GM12878 (cell line): Measurements from ENCODE around the gene HEYL.

Experiments used
- CHD1 ChIP-seq: IDR thresholded peaks from 2 replicates; pipeline ENCODE4 v1.6.1; 2012; ENCODE audit warnings: low read depth, low read length, improper control_type of control experiment
- CTCF ChIP-seq, 3 experiments: IDR thresholded peaks in 2 of 3; conservative IDR thresholded peaks in 1 of 3; 2 replicates each; pipeline ENCODE4 v1.5.1; 2011; ENCODE audit warnings: low read depth in 3 of 3, low read length in 3 of 3, mild to moderate bottlenecking in 3 of 3, control low read depth in 2 of 3, moderate library complexity in 2 of 3, inconsistent platforms in 1 of 3, mixed read lengths in 1 of 3; ENCODE audit not compliant: control insufficient read depth in 2 of 3, insufficient read depth in 1 of 3; ENCODE audit errors: extremely low read depth in 1 of 3
- ESRRA ChIP-seq: IDR thresholded peaks from 2 replicates; pipeline ENCODE4 v1.6.1; 2012; ENCODE audit warnings: mild to moderate bottlenecking, low read length, improper control_type of control experiment
- EZH2 ChIP-seq: IDR thresholded peaks from 2 replicates; pipeline ENCODE4 v1.6.1; 2012; ENCODE audit warnings: low read depth, mild to moderate bottlenecking, control low read depth, inconsistent platforms, low read length, borderline replicate concordance; ENCODE audit not compliant: control insufficient read depth
- FOXM1 ChIP-seq: IDR thresholded peaks from 2 replicates; pipeline ENCODE4 v1.6.1; 2012; ENCODE audit warnings: low read depth, mild to moderate bottlenecking, inconsistent platforms, low read length, moderate library complexity
- HDAC6 ChIP-seq: fragments of 200-600 bp; sonication (generic); IDR thresholded peaks from one replicate; pipeline ENCODE4 v1.8.0; 2017; ENCODE audit warnings: antibody characterized with exemption; ENCODE audit not compliant: unreplicated experiment
- MTA3 ChIP-seq: IDR thresholded peaks from 2 replicates; pipeline ENCODE4 v1.6.1; 2012; ENCODE audit warnings: low read length, inconsistent platforms, borderline replicate concordance
- MXI1 ChIP-seq: fragments of 150-350 bp; IDR thresholded peaks from 2 replicates; pipeline ENCODE4 v1.6.1; 2011; ENCODE audit warnings: low read depth, mild to moderate bottlenecking, inconsistent platforms, low read length, improper control_type of control experiment
- RFX5 ChIP-seq: IDR thresholded peaks from 2 replicates; pipeline ENCODE4 v1.6.1; 2011; ENCODE audit warnings: low read depth, low read length, improper control_type of control experiment
- SIN3A ChIP-seq: IDR thresholded peaks from 2 replicates; pipeline ENCODE4 v1.6.1; 2012; ENCODE audit warnings: low read depth, low read length, improper control_type of control experiment
- SP1 ChIP-seq: IDR thresholded peaks from one replicate; pipeline ENCODE4 v1.6.1; 2011; ENCODE audit warnings: low read depth, low read length
- ZNF274 ChIP-seq: IDR thresholded peaks from one replicate; pipeline ENCODE4 v1.8.0; 2011; ENCODE audit not compliant: insufficient read length, insufficient read depth
- TF ChIP-seq, protein P1 (sequence below): IDR thresholded peaks from 2 replicates; pipeline ENCODE4 v1.6.1; 2012; ENCODE audit warnings: low read depth, low read length, improper control_type of control experiment

DNA sequence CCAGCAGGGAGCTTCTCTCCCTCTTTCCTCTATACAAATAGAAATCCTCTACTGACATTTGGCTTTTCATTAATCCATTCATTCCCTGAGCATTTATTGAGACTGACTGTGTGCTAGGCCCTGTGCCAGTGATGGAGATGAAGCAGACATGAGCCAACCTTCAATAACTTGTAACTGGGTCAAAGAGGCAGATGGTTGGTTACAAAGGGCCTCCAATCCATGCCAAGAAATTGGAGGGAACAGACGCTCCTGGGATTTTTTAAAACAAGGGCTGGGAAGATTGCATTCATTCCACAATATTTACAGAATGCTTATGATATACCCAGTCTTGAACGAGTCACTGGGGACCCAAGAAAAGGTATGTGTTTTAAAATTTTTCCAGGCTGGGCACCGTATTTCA is 45.6 kb upstream of the HEYL start:
- no peak for TF ChIP-seq RFX5
- TF ChIP-seq ESRRA, result no peak
- no peak for TF ChIP-seq EZH2
- no peak for TF ChIP-seq CTCF (IDR thresholded peaks at IDR 0.05 in 2 of 3, conservative IDR thresholded peaks at IDR 0.05 in 1 of 3; ENCODE audit: control insufficient read depth in 2 of 3, extremely low read depth in 1 of 3, insufficient read depth in 1 of 3, low read depth in 3 of 3, low read length in 3 of 3)
- no peak for TF ChIP-seq SP1
- TF ChIP-seq SIN3A, result no peak
- TF ChIP-seq MTA3, result no peak
- TF ChIP-seq FOXM1, result no peak
- TF ChIP-seq CHD1, result no peak
- TF ChIP-seq, protein P1, sequence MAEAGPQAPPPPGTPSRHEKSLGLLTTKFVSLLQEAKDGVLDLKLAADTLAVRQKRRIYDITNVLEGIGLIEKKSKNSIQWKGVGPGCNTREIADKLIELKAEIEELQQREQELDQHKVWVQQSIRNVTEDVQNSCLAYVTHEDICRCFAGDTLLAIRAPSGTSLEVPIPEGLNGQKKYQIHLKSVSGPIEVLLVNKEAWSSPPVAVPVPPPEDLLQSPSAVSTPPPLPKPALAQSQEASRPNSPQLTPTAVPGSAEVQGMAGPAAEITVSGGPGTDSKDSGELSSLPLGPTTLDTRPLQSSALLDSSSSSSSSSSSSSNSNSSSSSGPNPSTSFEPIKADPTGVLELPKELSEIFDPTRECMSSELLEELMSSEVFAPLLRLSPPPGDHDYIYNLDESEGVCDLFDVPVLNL, result no peak
- no peak for TF ChIP-seq HDAC6
- no peak for TF ChIP-seq ZNF274
- no peak for TF ChIP-seq MXI1
